ENCODE data around the gene NFIB. TPM values are rescaled to one million over a fixed set of nuclear protein-coding genes. Genes with fewer than 3 reads are reported as not detected.

The NFIB gene
- total RNA-seq, 4 donors from 2014 or later: 40.2 to 150 (median 83.7) TPM

- H3K4me1 ChIP-seq: no peaks in the 10 kb centered on the region
- H3K36me3 ChIP-seq: no peaks in the 10 kb centered on the region
- no peak for TF ChIP-seq POLR2AphosphoS5 (IDR thresholded peaks at IDR 0.05)
- no peak for TF ChIP-seq CTCF (IDR thresholded peaks at IDR 0.05)
- TF ChIP-seq POLR2A (IDR thresholded peaks at IDR 0.05): no peak
- no peak for TF ChIP-seq EP300 (IDR thresholded peaks at IDR 0.05; ENCODE audit: low read depth)
- H3K9me3 ChIP-seq: no peaks in the 10 kb centered on the region
- no peak for DNase-seq
- no peaks in the 10 kb centered on the region for H3K27me3 ChIP-seq
- no peak overlapping the region for H3K27ac ChIP-seq
- 72 to 74% methylated on average over 4 of the region's 4 CpGs for WGBS, 2 donors (ENCODE audit: low coverage in 1 of 2)
- H3K4me3 ChIP-seq: no peak overlapping the region
- in situ Hi-C loops (cut with MboI; ENCODE audit: low pct_ligation_motif_present in 1 of 4, low pct_unique_long_range_greater_than_20kb in 1 of 4, low sequenced_read_pairs in 3 of 4) (loop anchor here in 1 of 4 donors (25.0 kb wide), 1 partner anchor 644 kb away; no protein-coding TSS in a partner anchor), intact Hi-C loops (cut with DNase I; ENCODE audit: low total_unique reads) (no loop called here)
Observed at GRCh38 chr9:14081745-14082144, 232.2 kb downstream of the NFIB start.

GRCh38 chr9:14080959-14081542 lies 232.9 kb downstream of the NFIB start:
- intact Hi-C loops (cut with DNase I; ENCODE audit: low total_unique reads) (no loop called here), in situ Hi-C loops (cut with MboI; ENCODE audit: low pct_ligation_motif_present in 1 of 4, low pct_unique_long_range_greater_than_20kb in 1 of 4, low sequenced_read_pairs in 3 of 4) (loop anchor here in 1 of 4 donors (25.0 kb wide), 1 partner anchor 644 kb away; no protein-coding TSS in a partner anchor)
- WGBS, 2 donors (ENCODE audit: low coverage in 1 of 2): 64 to 66% methylated on average over 5 to 6 of the region's 6 CpGs
- H3K36me3 ChIP-seq: no peaks in the 10 kb centered on the region
- no peak for TF ChIP-seq EP300 (IDR thresholded peaks at IDR 0.05; ENCODE audit: low read depth)
- TF ChIP-seq POLR2AphosphoS5 (IDR thresholded peaks at IDR 0.05): no peak
- TF ChIP-seq CTCF (IDR thresholded peaks at IDR 0.05): no peak
- no peak for TF ChIP-seq POLR2A (IDR thresholded peaks at IDR 0.05)
- H3K4me1 ChIP-seq: no peaks in the 10 kb centered on the region
- no peak for DNase-seq
- H3K27me3 ChIP-seq: no peaks in the 10 kb centered on the region
- H3K27ac ChIP-seq: no peak overlapping the region
- H3K4me3 ChIP-seq: no peak overlapping the region
- H3K9me3 ChIP-seq: no peaks in the 10 kb centered on the region

- H3K27ac ChIP-seq: no peak overlapping the region
- H3K36me3 ChIP-seq: no peaks in the 10 kb centered on the region
- in situ Hi-C loops (cut with MboI; ENCODE audit: low pct_ligation_motif_present in 1 of 4, low pct_unique_long_range_greater_than_20kb in 1 of 4, low sequenced_read_pairs in 3 of 4): loop anchor here in 1 of 4 donors (25.0 kb wide), 1 partner anchor 642 kb away; no protein-coding TSS in a partner anchor
- no peaks in the 10 kb centered on the region for H3K9me3 ChIP-seq
- DNase-seq: no peak
- no peaks in the 10 kb centered on the region for H3K27me3 ChIP-seq
- no peaks in the 10 kb centered on the region for H3K4me1 ChIP-seq
- intact Hi-C loops (cut with DNase I; ENCODE audit: low total_unique reads): no loop called here
- 81 to 83% methylated on average over 4 of the region's 4 CpGs for WGBS, 2 donors (ENCODE audit: low coverage in 1 of 2)
- no peak overlapping the region for H3K4me3 ChIP-seq
- TF ChIP-seq POLR2A (IDR thresholded peaks at IDR 0.05) (no peak), CTCF (IDR thresholded peaks at IDR 0.05) (no peak), EP300 (IDR thresholded peaks at IDR 0.05; ENCODE audit: low read depth) (no peak), POLR2AphosphoS5 (IDR thresholded peaks at IDR 0.05) (no peak)
Observed at GRCh38 chr9:14079440-14079839, 234.5 kb downstream of the NFIB start.

GRCh38 chr9:14077672-14078071 lies 236.3 kb downstream of the NFIB start:
- no peaks in the 10 kb centered on the region for H3K4me1 ChIP-seq
- H3K4me3 ChIP-seq: no peak overlapping the region
- no peak for DNase-seq
- no peaks in the 10 kb centered on the region for H3K27me3 ChIP-seq
- H3K36me3 ChIP-seq: no peaks in the 10 kb centered on the region
- 30 to 36% methylated on average over 4 of the region's 4 CpGs for WGBS, 2 donors (ENCODE audit: low coverage in 1 of 2)
- no peaks in the 10 kb centered on the region for H3K9me3 ChIP-seq
- TF ChIP-seq POLR2AphosphoS5 (IDR thresholded peaks at IDR 0.05) (no peak), POLR2A (IDR thresholded peaks at IDR 0.05) (no peak), CTCF (IDR thresholded peaks at IDR 0.05) (no peak), EP300 (IDR thresholded peaks at IDR 0.05; ENCODE audit: low read depth) (no peak)
- in situ Hi-C loops (cut with MboI; ENCODE audit: low pct_ligation_motif_present in 1 of 4, low pct_unique_long_range_greater_than_20kb in 1 of 4, low sequenced_read_pairs in 3 of 4): loop anchor here in 1 of 4 donors (25.0 kb wide), 1 partner anchor 640 kb away; no protein-coding TSS in a partner anchor
- intact Hi-C loops (cut with DNase I; ENCODE audit: low total_unique reads): no loop called here
- no peak overlapping the region for H3K27ac ChIP-seq
